Stomach (tissue), 4 donors: Measurements from ENCODE around the gene RUNX1.

Experiments
- CTCF ChIP-seq, 7 experiments: fragments of 450-650 bp in 4 of 7; fragments of 200-600 bp in 3 of 7; sonication (generic) in 3 of 7; IDR thresholded peaks; one replicate each; pipeline ENCODE4 v1.5.1; 2016 to 2019; ENCODE audit warnings: antibody characterized with exemption in 7 of 7, control low read depth in 2 of 7, mild to moderate bottlenecking in 1 of 7
- POLR2A ChIP-seq, 4 donors: fragments of 450-650 bp; IDR thresholded peaks; one replicate each; pipeline ENCODE4 v1.6.1; 2016; ENCODE audit warnings: antibody characterized with exemption in 4 of 4, control low read depth in 2 of 4, mild to moderate bottlenecking in 1 of 4, moderate library complexity in 1 of 4
- POLR2AphosphoS5 ChIP-seq, 3 donors: sonication (generic); formaldehyde crosslinking; IDR thresholded peaks; one replicate each; pipeline ENCODE4 v1.6.1; 2016; ENCODE audit warnings: antibody characterized with exemption in 3 of 3

- no peak for TF ChIP-seq POLR2A (IDR thresholded peaks at IDR 0.05)
- no peak for TF ChIP-seq CTCF (IDR thresholded peaks at IDR 0.05)
- no peak for TF ChIP-seq POLR2AphosphoS5 (IDR thresholded peaks at IDR 0.05)
Observed at GRCh38 chr21:35048183-35048601, 910 bp downstream of the RUNX1 start.
